H1 (cell line): ENCODE results near the gene BICD1. TPM values are rescaled to one million over a fixed set of nuclear protein-coding genes. Genes with fewer than 3 reads are reported as not detected.

Source experiments
- CTCF ChIA-PET: fragments of 300-600 bp; sonication (Branson Sonifier 250); formaldehyde crosslinking; loops from one replicate; lab custom pipeline; 2021; ENCODE audit not compliant: partially characterized antibody; lab: Charles Lee
- POLR2A ChIA-PET: fragments of 300-600 bp; sonication (Branson Sonifier 250); formaldehyde crosslinking; loops from one replicate; lab custom pipeline; 2021; ENCODE audit warnings: inconsistent platforms; ENCODE audit not compliant: partially characterized antibody; lab: Charles Lee
- DNase-seq, 2 experiments: peaks; one replicate each; pipeline versions ENCODE4 v3.0.0 to v3.0.0-alpha.2; 2010 to 2022; ENCODE audit warnings: low spot score in 2 of 2, low read depth in 1 of 2, mixed read lengths in 1 of 2
- FAIRE-seq: peaks from 2 replicates; lab custom pipeline; 2011; peaks lifted over from hg19 to GRCh38; lab: Jason Lieb, UNC
- H2AFZ ChIP-seq: 2 replicates; pipeline ENCODE4 v1.8.1; 2012; ENCODE audit warnings: low read length, inconsistent platforms
- H2AK5ac ChIP-seq: 2 replicates; pipeline ENCODE4 v1.6.1; 2013; ENCODE audit warnings: low read depth, low read length
- H2BK120ac ChIP-seq: replicated peaks from 2 replicates; pipeline ENCODE3; 2013; ENCODE audit warnings: low read depth, low read length, inconsistent platforms
- H2BK12ac ChIP-seq: 2 replicates; pipeline ENCODE4 v1.6.1; 2013; ENCODE audit warnings: low read depth, low read length
- H2BK15ac ChIP-seq: 2 replicates; pipeline ENCODE4 v1.6.1; 2013; ENCODE audit warnings: low read length
- H2BK20ac ChIP-seq: 2 replicates; pipeline ENCODE4 v1.6.1; 2013; ENCODE audit warnings: low read length
- H2BK5ac ChIP-seq: 2 replicates; pipeline ENCODE4 v1.6.1; 2013; ENCODE audit warnings: low read depth, low read length
- H3K14ac ChIP-seq: 2 replicates; pipeline ENCODE4 v1.6.1; 2013; ENCODE audit warnings: inconsistent platforms; ENCODE audit not compliant: insufficient read length
- H3K18ac ChIP-seq: 2 replicates; pipeline ENCODE4 v1.6.1; 2013; ENCODE audit warnings: low read length; ENCODE audit errors: extremely low read depth
- H3K23ac ChIP-seq: 2 replicates; pipeline ENCODE4 v1.6.1; 2013; ENCODE audit warnings: inconsistent platforms; ENCODE audit not compliant: insufficient read length
- H3K23me2 ChIP-seq: 2 replicates; pipeline ENCODE4 v1.6.1; 2013; ENCODE audit warnings: low read depth, low read length
- H3K27ac ChIP-seq: 2 replicates; pipeline ENCODE4 v1.6.1; 2011; ENCODE audit warnings: low read depth, low read length, inconsistent platforms
- H3K27me3 ChIP-seq, 4 experiments: replicated peaks in 1 of 4; 1 replicate in 1 of 4; 2 replicates in 3 of 4; pipeline versions ENCODE4 v1.6.1 to v1.8.1; 2011 to 2013; ENCODE audit warnings: low read length in 3 of 4, mild to moderate bottlenecking in 3 of 4, inconsistent platforms in 2 of 4, mixed read lengths in 2 of 4, moderate library complexity in 1 of 4; ENCODE audit not compliant: control insufficient read depth in 3 of 4, insufficient read depth in 3 of 4; ENCODE audit errors: extremely low read depth in 1 of 4
- H3K36me3 ChIP-seq, 4 experiments: 2 replicates each; pipeline versions ENCODE4 v1.6.1 to v1.8.1; 2011 to 2013; ENCODE audit warnings: mild to moderate bottlenecking in 4 of 4, low read length in 3 of 4, moderate library complexity in 2 of 4, control low read depth in 1 of 4, inconsistent platforms in 1 of 4; ENCODE audit not compliant: insufficient read depth in 4 of 4, control insufficient read depth in 2 of 4
- H3K4ac ChIP-seq: replicated peaks from 2 replicates; pipeline ENCODE3; 2013; ENCODE audit warnings: low read length, low read depth, mixed read lengths, inconsistent platforms; ENCODE audit not compliant: insufficient read length
- H3K4me1 ChIP-seq, 4 experiments: replicated peaks in 1 of 4; 1 replicate in 1 of 4; 2 replicates in 3 of 4; pipeline versions ENCODE4 v1.6.1 to v1.8.1; 2011 to 2013; ENCODE audit warnings: low read length in 3 of 4, inconsistent platforms in 2 of 4, mixed read lengths in 1 of 4; ENCODE audit not compliant: insufficient read depth in 4 of 4, control insufficient read depth in 3 of 4
- H3K4me2 ChIP-seq, 2 experiments: 2 replicates each; pipeline versions ENCODE4 v1.6.1 to v1.8.1; 2011 to 2013; ENCODE audit warnings: low read depth in 2 of 2, low read length in 2 of 2, control low read depth in 1 of 2, inconsistent platforms in 1 of 2, mild to moderate bottlenecking in 1 of 2; ENCODE audit not compliant: insufficient read depth in 1 of 2
- H3K4me3 ChIP-seq, 4 experiments: fragments of 200-600, 300-600 bp in 1 of 4; sonication (generic), shearing (Covaris generic), sonication (Bioruptor Twin) in 1 of 4; 2 replicates each; pipeline versions ENCODE4 v1.5.1 to v1.8.1; 2011 to 2016; ENCODE audit warnings: low read length in 4 of 4, low read depth in 3 of 4, control low read depth in 2 of 4, inconsistent platforms in 2 of 4, mild to moderate bottlenecking in 2 of 4, mixed read lengths in 1 of 4, moderate library complexity in 1 of 4; ENCODE audit not compliant: insufficient read depth in 2 of 4; ENCODE audit errors: extremely low read depth in 1 of 4
- H3K56ac ChIP-seq: replicated peaks from 2 replicates; pipeline ENCODE3; 2013; ENCODE audit warnings: low read depth, mild to moderate bottlenecking, mixed read lengths, low read length, inconsistent platforms; ENCODE audit not compliant: insufficient read length
- H3K79me1 ChIP-seq: 2 replicates; pipeline ENCODE4 v1.6.1; 2013; ENCODE audit warnings: low read depth, low read length, control low read depth
- H3K79me2 ChIP-seq, 2 experiments: 2 replicates each; pipeline versions ENCODE4 v1.6.1 to v1.8.1; 2012 to 2013; ENCODE audit warnings: low read length in 2 of 2, mild to moderate bottlenecking in 2 of 2, inconsistent platforms in 1 of 2; ENCODE audit not compliant: insufficient read depth in 2 of 2, control insufficient read depth in 1 of 2
- H3K9ac ChIP-seq, 4 experiments: replicated peaks in 1 of 4; 1 replicate in 1 of 4; 2 replicates in 3 of 4; pipeline versions ENCODE4 v1.6.1 to v1.8.1; 2011 to 2013; ENCODE audit warnings: low read depth in 3 of 4, low read length in 3 of 4, control low read depth in 2 of 4, mild to moderate bottlenecking in 2 of 4, moderate library complexity in 2 of 4, inconsistent platforms in 1 of 4; ENCODE audit errors: extremely low read depth in 1 of 4
- H3K9me3 ChIP-seq, 2 experiments: 2 replicates each; pipeline versions ENCODE4 v1.6.1 to v1.8.1; 2012 to 2013; ENCODE audit warnings: mild to moderate bottlenecking in 2 of 2, moderate library complexity in 2 of 2, control low read depth in 1 of 2, inconsistent platforms in 1 of 2, low read depth in 1 of 2, low read length in 1 of 2, mixed read lengths in 1 of 2; ENCODE audit not compliant: insufficient read depth in 2 of 2
- H4K20me1 ChIP-seq, 2 experiments: replicated peaks in 1 of 2; 2 replicates each; pipeline versions ENCODE3 to v1.8.1; 2011 to 2013; ENCODE audit warnings: inconsistent platforms in 2 of 2, low read length in 2 of 2, mild to moderate bottlenecking in 1 of 2; ENCODE audit not compliant: insufficient read depth in 2 of 2, control insufficient read depth in 1 of 2
- H4K5ac ChIP-seq: 2 replicates; pipeline ENCODE4 v1.6.1; 2013; ENCODE audit warnings: low read length, low read depth, mixed read lengths, inconsistent platforms; ENCODE audit not compliant: insufficient read length
- H4K8ac ChIP-seq: 2 replicates; pipeline ENCODE4 v1.8.0; 2013; ENCODE audit warnings: mild to moderate bottlenecking, moderate library complexity, low read length, inconsistent platforms; ENCODE audit not compliant: insufficient read depth; ENCODE audit errors: extremely low read depth
- H4K91ac ChIP-seq: replicated peaks from 2 replicates; pipeline ENCODE3; 2013; ENCODE audit warnings: low read length, mixed read lengths, inconsistent platforms; ENCODE audit not compliant: insufficient read length
- CHD2 ChIP-seq: IDR thresholded peaks from 2 replicates; pipeline ENCODE4 v1.6.1; 2012; ENCODE audit warnings: low read length, improper control_type of control experiment
- EGR1 ChIP-seq: IDR thresholded peaks from 2 replicates; pipeline ENCODE4 v1.6.1; 2011; ENCODE audit warnings: low read depth, low read length, borderline replicate concordance
- EZH2 ChIP-seq: fragments of 200-600 bp; sonication (generic); IDR thresholded peaks from 2 replicates; pipeline ENCODE4 v1.7.1; 2012; ENCODE audit warnings: low read depth, mild to moderate bottlenecking, moderate library complexity, low read length, inconsistent platforms; ENCODE audit not compliant: severe bottlenecking
- FOSL1 ChIP-seq: IDR thresholded peaks from 2 replicates; pipeline ENCODE4 v1.6.1; 2011; ENCODE audit warnings: mild to moderate bottlenecking, low read depth, low read length, moderate library complexity; ENCODE audit not compliant: insufficient read depth
- JUND ChIP-seq: IDR thresholded peaks from 2 replicates; pipeline ENCODE4 v1.6.1; 2011; ENCODE audit warnings: mild to moderate bottlenecking, improper control_type of control experiment, low read length
- KDM5A ChIP-seq: fragments of 200-600 bp; IDR thresholded peaks from 2 replicates; pipeline ENCODE4 v1.7.1; 2012; ENCODE audit warnings: mild to moderate bottlenecking, low read length, inconsistent platforms, mixed read lengths
- RFX5 ChIP-seq: IDR thresholded peaks from 2 replicates; pipeline ENCODE4 v1.6.1; 2011; ENCODE audit warnings: low read depth, low read length, improper control_type of control experiment, borderline replicate concordance
- SIN3A ChIP-seq, 2 experiments: IDR thresholded peaks in 1 of 2; conservative IDR thresholded peaks in 1 of 2; 2 replicates each; pipeline ENCODE4 v1.6.1; 2011 to 2012; ENCODE audit warnings: low read length in 2 of 2, improper control_type of control experiment in 1 of 2, low read depth in 1 of 2, mild to moderate bottlenecking in 1 of 2
- SIX5 ChIP-seq: IDR thresholded peaks from 2 replicates; pipeline ENCODE4 v1.6.1; 2011; ENCODE audit warnings: mild to moderate bottlenecking, low read depth, low read length
- TBP ChIP-seq: IDR thresholded peaks from 2 replicates; pipeline ENCODE4 v1.6.1; 2011; ENCODE audit warnings: low read depth, low read length, improper control_type of control experiment
- WGBS, 2 experiments: shearing (Covaris generic) in 1 of 2; methylation state at CpG; one replicate each; pipeline versions ENCODE4 v1.1.6 to v1.1.7; 2013 to 2015; ENCODE audit warnings: low lambda C conversion rate in 2 of 2, mixed read lengths in 2 of 2, inconsistent platforms in 1 of 2, low coverage in 1 of 2, missing lambda C conversion rate in 1 of 2; ENCODE audit not compliant: insufficient replicate concordance in 2 of 2, insufficient coverage in 1 of 2, insufficient read length in 1 of 2; ENCODE audit errors: extremely low coverage in 1 of 2, missing lambda C conversion rate in 1 of 2; 5-methylcytosine and 5-hydroxymethylcytosine counted together
- polyA plus RNA-seq, 7 experiments: library from polyadenylated mRNA; depleted of rRNA in 3 of 7; stranded (reverse) in 5 of 7; unstranded in 2 of 7; fragments of >200 nt in 5 of 7; fragments of 200-250 nt in 2 of 7; gene quantifications; 1 replicate in 5 of 7; 2 replicates in 1 of 7; 4 replicates in 1 of 7; pipeline versions ENCODE4 v1.2.1 to v1.2.3, GENCODE V29; 2011 to 2013; ENCODE audit warnings: missing spikeins in 2 of 7, mixed read lengths in 2 of 7
- total RNA-seq: library from RNA; stranded (reverse); fragmentation: NEBNext Ultra II Directional; extraction: Animal tissue kit (Norgen Biotek cat#: 25700); gene quantifications from 2 replicates; pipeline ENCODE4 v1.2.1, GENCODE V29; 2021
- TF ChIP-seq, protein P1 (sequence below): IDR thresholded peaks from 2 replicates; pipeline ENCODE4 v1.6.1; 2011; ENCODE audit warnings: low read length, improper control_type of control experiment
- TF ChIP-seq, protein P2 (sequence below): IDR thresholded peaks from 2 replicates; pipeline ENCODE4 v1.6.1; 2012; ENCODE audit warnings: inconsistent platforms

BICD1 gene
- total and polyA plus RNA-seq, 2 of the 8 experiments (the other 6 are each of a cell fraction or from before 2014, with no cell fraction given): 34.1 to 58.4 TPM

DNA sequence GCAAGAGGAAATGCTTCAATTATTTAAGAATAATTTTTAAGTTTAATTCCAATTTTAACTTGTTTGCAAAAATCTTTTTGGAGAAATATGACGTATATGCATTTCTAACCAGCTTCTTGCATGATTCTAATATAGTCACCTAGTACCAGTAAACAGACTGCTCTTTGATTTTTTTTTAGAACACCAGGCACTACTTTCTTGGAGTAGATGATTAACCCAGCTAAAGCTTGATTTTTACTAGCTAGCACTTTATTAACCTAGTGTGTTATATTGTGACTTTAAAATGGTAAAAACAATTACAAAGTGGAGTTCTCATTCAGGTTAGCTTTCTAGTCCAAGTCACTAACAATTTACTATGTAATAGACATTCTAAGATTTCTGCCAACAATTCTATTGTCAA lies 260.1 kb downstream of the BICD1 start:
- Histone ChIP-seq H2BK120ac (no peak overlapping the region), H3K4me1 (peaks cover 0 to 9% (median 4%) of the 10 kb centered on the region in 4 experiments; a peak in 4 of 7 replicates), H3K27me3 (no peaks in the 10 kb centered on the region), H3K27ac (no peak overlapping the region), H3K79me1 (no peaks in the 10 kb centered on the region), H2BK20ac (no peak overlapping the region), H3K4ac (no peak overlapping the region), H2BK12ac (no peak overlapping the region), H4K8ac (no peak overlapping the region), H2BK5ac (no peak overlapping the region), H3K4me3 (no peak overlapping the region), H3K23ac (no peak overlapping the region), H2AK5ac (no peak overlapping the region), H2BK15ac (no peak overlapping the region), H4K91ac (no peak overlapping the region), H4K5ac (no peak overlapping the region), H2AFZ (no peak overlapping the region), H3K79me2 (no peaks in the 10 kb centered on the region), H3K23me2 (peaks cover 2% of the 10 kb centered on the region; the same call in 1 of the 2 replicates), H3K4me2 (no peak overlapping the region), H3K56ac (no peak overlapping the region), H3K9ac (no peak overlapping the region), H3K9me3 (no peaks in the 10 kb centered on the region), H3K18ac (no peak overlapping the region), H4K20me1 (no peaks in the 10 kb centered on the region), H3K36me3 (no peaks in the 10 kb centered on the region), H3K14ac (no peak overlapping the region)
- POLR2A ChIA-PET: interaction anchor here (0.7 to 1.5 kb wide), 4 partner anchors 9 to 306 kb away, joined by 3 to 4 read pairs (median 3); no protein-coding TSS in a partner anchor
- DNase-seq (no peak), FAIRE-seq (no peak)
- 93% methylated on average over 1 of the region's 1 CpG; no CpG with 5 or more reads in 1 of the 2 experiments for WGBS, 2 experiments
- CTCF ChIA-PET: interaction anchor here (0.6 to 4.8 kb wide), 16 partner anchors 9 to 714 kb away, joined by 3 to 39 read pairs (median 4); no protein-coding TSS in a partner anchor
- TF ChIP-seq, protein P1, sequence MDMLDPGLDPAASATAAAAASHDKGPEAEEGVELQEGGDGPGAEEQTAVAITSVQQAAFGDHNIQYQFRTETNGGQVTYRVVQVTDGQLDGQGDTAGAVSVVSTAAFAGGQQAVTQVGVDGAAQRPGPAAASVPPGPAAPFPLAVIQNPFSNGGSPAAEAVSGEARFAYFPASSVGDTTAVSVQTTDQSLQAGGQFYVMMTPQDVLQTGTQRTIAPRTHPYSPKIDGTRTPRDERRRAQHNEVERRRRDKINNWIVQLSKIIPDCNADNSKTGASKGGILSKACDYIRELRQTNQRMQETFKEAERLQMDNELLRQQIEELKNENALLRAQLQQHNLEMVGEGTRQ: no peak
- TF ChIP-seq SIX5 (no peak), RFX5 (no peak), FOSL1 (no peak), CHD2 (no peak), SIN3A (conservative IDR thresholded peaks at IDR 0.05 in 1 of 2, IDR thresholded peaks at IDR 0.05 in 1 of 2; ENCODE audit: low read depth in 1 of 2, low read length in 2 of 2) (no peak), TBP (no peak), EZH2 (no peak), EGR1 (no peak), KDM5A (no peak), JUND (no peak)
- TF ChIP-seq, protein P2, sequence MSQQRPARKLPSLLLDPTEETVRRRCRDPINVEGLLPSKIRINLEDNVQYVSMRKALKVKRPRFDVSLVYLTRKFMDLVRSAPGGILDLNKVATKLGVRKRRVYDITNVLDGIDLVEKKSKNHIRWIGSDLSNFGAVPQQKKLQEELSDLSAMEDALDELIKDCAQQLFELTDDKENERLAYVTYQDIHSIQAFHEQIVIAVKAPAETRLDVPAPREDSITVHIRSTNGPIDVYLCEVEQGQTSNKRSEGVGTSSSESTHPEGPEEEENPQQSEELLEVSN: no peak
